IMR-90 (cell line): ENCODE measurements around the gene ARID4B. TPM values are rescaled to one million over a fixed set of nuclear protein-coding genes. Genes with fewer than 3 reads are reported as not detected.

Experiments used
- ATAC-seq: fragments of 200-7000 bp; cut with Tn5 transposase; 2 replicates; pipeline ENCODE4 v1.9.1; 2020; ENCODE audit warnings: low read depth, mild to moderate bottlenecking, moderate library complexity
- BruUV-seq: library from RNA; stranded (reverse); fragments of 400-500 nt; replicated peaks from 2 replicates; lab custom pipeline; 2021; lab: Mats Ljungman, UMichigan
- CTCF ChIA-PET: fragments of 300-600 bp; formaldehyde crosslinking; extraction: SDS; loops from one replicate; lab custom pipeline; 2021; ENCODE audit warnings: antibody characterized with exemption; lab: Yijun Ruan, JAX
- POLR2A ChIA-PET: fragments of 300-600 bp; sonication (Branson Sonifier 250); formaldehyde crosslinking; loops from one replicate; lab custom pipeline; 2022; ENCODE audit warnings: antibody characterized with exemption; ENCODE audit not compliant: unreplicated experiment; lab: Charles Lee
- DNase-seq: peaks from one replicate; pipeline ENCODE4 v3.0.0; 2013
- H2AFZ ChIP-seq: replicated peaks from 2 replicates; pipeline ENCODE3; 2013; ENCODE audit warnings: low read length, mild to moderate bottlenecking; ENCODE audit not compliant: poor library complexity
- H2AK5ac ChIP-seq: 2 replicates; pipeline ENCODE4 v1.6.1; 2013; ENCODE audit warnings: low read depth, low read length, inconsistent platforms
- H2AK9ac ChIP-seq: replicated peaks from 2 replicates; pipeline ENCODE3; 2013; ENCODE audit warnings: mild to moderate bottlenecking, low read depth, low read length, moderate library complexity; ENCODE audit not compliant: poor library complexity
- H2BK120ac ChIP-seq: 2 replicates; pipeline ENCODE4 v1.6.1; 2013; ENCODE audit warnings: low read depth, low read length, inconsistent platforms
- H2BK15ac ChIP-seq: 3 replicates; pipeline ENCODE4 v1.6.1; 2013; ENCODE audit warnings: low read depth, low read length, inconsistent platforms
- H2BK20ac ChIP-seq: 2 replicates; pipeline ENCODE4 v1.6.1; 2013; ENCODE audit warnings: low read depth, mild to moderate bottlenecking, inconsistent platforms, low read length, moderate library complexity
- H2BK5ac ChIP-seq: 2 replicates; pipeline ENCODE4 v1.6.1; 2013; ENCODE audit warnings: mild to moderate bottlenecking, low read depth, low read length, inconsistent platforms; ENCODE audit not compliant: poor library complexity, severe bottlenecking
- H3K14ac ChIP-seq: replicated peaks from 2 replicates; pipeline ENCODE4 v1.6.1; 2013; ENCODE audit warnings: low read depth, low read length, inconsistent platforms
- H3K18ac ChIP-seq: 2 replicates; pipeline ENCODE4 v1.6.1; 2013; ENCODE audit warnings: low read depth, low read length, control low read depth
- H3K23ac ChIP-seq: 2 replicates; pipeline ENCODE4 v1.6.1; 2013; ENCODE audit warnings: low read depth, low read length, inconsistent platforms
- H3K27ac ChIP-seq: 2 replicates; pipeline ENCODE4 v1.5.1; 2013; ENCODE audit warnings: mild to moderate bottlenecking, control low read depth, low read length; ENCODE audit not compliant: insufficient read depth
- H3K27me3 ChIP-seq: 2 replicates; pipeline ENCODE4 v1.6.1; 2013; ENCODE audit warnings: low read length; ENCODE audit not compliant: control insufficient read depth, insufficient read depth
- H3K36me3 ChIP-seq: 2 replicates; pipeline ENCODE4 v1.6.1; 2013; ENCODE audit warnings: low read length, mixed read lengths; ENCODE audit not compliant: control insufficient read depth, insufficient read depth
- H3K4ac ChIP-seq: 2 replicates; pipeline ENCODE4 v1.6.1; 2013; ENCODE audit warnings: low read depth, low read length, inconsistent platforms
- H3K4me1 ChIP-seq: 2 replicates; pipeline ENCODE4 v1.6.1; 2013; ENCODE audit warnings: low read length, mixed read lengths; ENCODE audit not compliant: control insufficient read depth, insufficient read depth
- H3K4me2 ChIP-seq: 2 replicates; pipeline ENCODE4 v1.6.1; 2013; ENCODE audit warnings: low read depth, mild to moderate bottlenecking, control low read depth, low read length, moderate library complexity
- H3K4me3 ChIP-seq: 2 replicates; pipeline ENCODE4 v1.5.1; 2013; ENCODE audit warnings: low read depth, mild to moderate bottlenecking, control low read depth, low read length, moderate library complexity; ENCODE audit not compliant: insufficient read depth
- H3K56ac ChIP-seq: 2 replicates; pipeline ENCODE4 v1.6.1; 2013; ENCODE audit warnings: low read length, inconsistent platforms; ENCODE audit not compliant: insufficient read depth; ENCODE audit errors: extremely low read depth
- H3K79me1 ChIP-seq, 2 experiments: 2 replicates each; pipeline ENCODE4 v1.6.1; 2013; ENCODE audit warnings: low read length in 2 of 2, inconsistent platforms in 1 of 2, low read depth in 1 of 2
- H3K9ac ChIP-seq: 2 replicates; pipeline ENCODE4 v1.6.1; 2013; ENCODE audit warnings: low read depth, low read length, control low read depth
- H3K9me1 ChIP-seq: 2 replicates; pipeline ENCODE4 v1.6.1; 2013; ENCODE audit warnings: low read length, inconsistent platforms; ENCODE audit not compliant: insufficient read depth
- H3K9me3 ChIP-seq: 2 replicates; pipeline ENCODE4 v1.6.1; 2013; ENCODE audit warnings: low read length; ENCODE audit not compliant: control insufficient read depth, insufficient read depth
- H4K20me1 ChIP-seq: 2 replicates; pipeline ENCODE4 v1.6.1; 2013; ENCODE audit warnings: low read length, inconsistent platforms; ENCODE audit not compliant: insufficient read depth
- H4K5ac ChIP-seq: 2 replicates; pipeline ENCODE4 v1.6.1; 2013; ENCODE audit warnings: mild to moderate bottlenecking, low read depth, low read length, control low read depth
- H4K8ac ChIP-seq, 2 experiments: 2 replicates each; pipeline ENCODE4 v1.6.1; 2013; ENCODE audit warnings: low read depth in 2 of 2, low read length in 2 of 2, control low read depth in 1 of 2, inconsistent platforms in 1 of 2
- H4K91ac ChIP-seq: 2 replicates; pipeline ENCODE4 v1.6.1; 2013; ENCODE audit warnings: low read depth, low read length, inconsistent platforms; ENCODE audit not compliant: insufficient read depth
- BHLHE40 ChIP-seq: fragments of 150-350 bp; IDR thresholded peaks from 2 replicates; pipeline ENCODE4 v1.6.1; 2016; ENCODE audit warnings: mild to moderate bottlenecking, low read depth, low read length
- CHD1 ChIP-seq: IDR thresholded peaks from 2 replicates; pipeline ENCODE4 v1.6.1; 2012; ENCODE audit warnings: low read depth, low read length, improper control_type of control experiment
- FOS ChIP-seq: fragments of 150-350 bp; IDR thresholded peaks from 2 replicates; pipeline ENCODE4 v1.6.1; 2016; ENCODE audit warnings: low read depth, low read length
- MAFK ChIP-seq: IDR thresholded peaks from 2 replicates; pipeline ENCODE4 v1.6.1; 2012; ENCODE audit warnings: low read depth, low read length, improper control_type of control experiment
- MAZ ChIP-seq: IDR thresholded peaks from 2 replicates; pipeline ENCODE4 v1.6.1; 2012; ENCODE audit warnings: low read depth, mild to moderate bottlenecking, low read length, improper control_type of control experiment, moderate library complexity, borderline replicate concordance
- MXI1 ChIP-seq: IDR thresholded peaks from 2 replicates; pipeline ENCODE4 v1.6.1; 2012; ENCODE audit warnings: low read depth, mild to moderate bottlenecking, low read length, moderate library complexity, borderline replicate concordance
- NFE2L2 ChIP-seq: fragments of 150-350 bp; IDR thresholded peaks from 2 replicates; pipeline ENCODE4 v1.6.1; 2016; ENCODE audit warnings: low read depth, mild to moderate bottlenecking, low read length
- RAD21 ChIP-seq: IDR thresholded peaks from 2 replicates; pipeline ENCODE4 v1.6.1; 2012; ENCODE audit warnings: low read length, improper control_type of control experiment
- RCOR1 ChIP-seq: IDR thresholded peaks from 2 replicates; pipeline ENCODE4 v1.6.1; 2012; ENCODE audit warnings: mild to moderate bottlenecking, low read length, improper control_type of control experiment; ENCODE audit not compliant: insufficient replicate concordance
- RFX5 ChIP-seq: IDR thresholded peaks from 2 replicates; pipeline ENCODE4 v1.8.0; 2012; ENCODE audit warnings: low read depth, mild to moderate bottlenecking, low read length, moderate library complexity
- SMC3 ChIP-seq: fragments of 150-350 bp; IDR thresholded peaks from 2 replicates; pipeline ENCODE4 v1.6.1; 2016; ENCODE audit warnings: low read depth, mild to moderate bottlenecking, antibody characterized with exemption, low read length, moderate library complexity
- WGBS, 2 experiments: methylation state at CpG; one replicate each; pipeline versions ENCODE4 v1.1.5 to v1.1.7; 2013; ENCODE audit warnings: missing lambda C conversion rate in 2 of 2; ENCODE audit not compliant: insufficient read length in 1 of 2; ENCODE audit errors: extremely low coverage in 2 of 2; 5-methylcytosine and 5-hydroxymethylcytosine counted together
- dilution Hi-C: fragments of 300-500 bp; cut with HindIII; formaldehyde crosslinking; loops from one replicate; pipeline ENCODE4 v1.14.3; 2018; ENCODE audit warnings: low sequenced_read_pairs; ENCODE audit not compliant: unreplicated experiment
- in situ Hi-C: fragments of 300-500 bp; cut with MboI; formaldehyde crosslinking; loops from 3 replicates; pipeline ENCODE4 v1.14.3; 2019; ENCODE audit warnings: low sequenced_read_pairs, inconsistent platforms, mixed read lengths
- intact Hi-C: fragments of 100-400 bp; cut with micrococcal nuclease; formaldehyde crosslinking; loops from 2 replicates; pipeline ENCODE4 v1.10.0; 2022
- polyA plus RNA-seq, 3 experiments: library from polyadenylated mRNA; depleted of rRNA; stranded (reverse); fragments of >200 nt; gene quantifications; 2 replicates each; pipeline ENCODE4 v1.2.3, GENCODE V29; 2012; ENCODE audit warnings: low replicate concordance in 1 of 3
- total RNA-seq: library from RNA; depleted of rRNA; stranded (reverse); fragments of >200 nt; gene quantifications from 2 replicates; pipeline ENCODE4 v1.2.3, GENCODE V29; 2012
- TF ChIP-seq, protein P1 (sequence below): fragments of 150-350 bp; IDR thresholded peaks from 2 replicates; pipeline ENCODE4 v1.6.1; 2016; ENCODE audit warnings: low read depth, mild to moderate bottlenecking, low read length, moderate library complexity, borderline replicate concordance
- TF ChIP-seq, protein P2 (sequence below): fragments of 150-350 bp; IDR thresholded peaks from 2 replicates; pipeline ENCODE4 v1.6.1; 2017; ENCODE audit warnings: mild to moderate bottlenecking, antibody characterized with exemption, low read length, low read depth
- TF ChIP-seq, protein P3 (sequence below): conservative IDR thresholded peaks from 2 replicates; pipeline ENCODE4 v1.5.1; 2012; ENCODE audit warnings: mild to moderate bottlenecking, low read depth, low read length, improper control_type of control experiment

ARID4B gene
- total and polyA plus RNA-seq, 2 of the 4 experiments (the other 2 are of a cell fraction): 8.5 to 16.0 TPM

DNA sequence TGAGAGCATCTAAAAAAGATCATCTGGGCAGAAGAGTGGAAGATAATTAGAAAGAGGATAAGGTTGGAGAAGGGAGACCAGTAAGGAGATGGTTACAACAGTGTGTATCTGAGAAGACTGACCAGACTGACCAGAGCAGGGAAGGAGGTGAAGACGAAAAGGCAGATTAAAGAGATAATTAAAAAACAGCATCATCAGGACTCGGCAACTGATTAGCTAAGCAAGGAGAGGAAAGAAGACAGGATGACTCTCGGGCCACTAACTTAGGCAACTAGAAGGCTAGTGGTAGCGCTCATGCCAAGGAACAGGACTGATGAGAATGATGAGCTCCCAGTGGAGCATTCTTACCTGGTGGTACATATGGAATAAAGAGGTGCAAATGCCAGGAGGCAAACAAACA lies 170.8 kb downstream of the ARID4B start:
- H2BK120ac ChIP-seq: no peak overlapping the region

More for the DNA sequence above, 170.8 kb downstream of the ARID4B start:
- H3K36me3 ChIP-seq: peaks cover 36% of the 10 kb centered on the region
- no peak overlapping the region for H2BK15ac ChIP-seq
- BruUV-seq: no TSS peak
- no peak overlapping the region for H2AK5ac ChIP-seq
- POLR2A ChIA-PET: no interaction called here
- H3K9me1 ChIP-seq: peaks cover 15% of the 10 kb centered on the region
- H4K91ac ChIP-seq: no peak overlapping the region
- H3K18ac ChIP-seq: no peak overlapping the region
- no peak overlapping the region for H3K9ac ChIP-seq
- H3K23ac ChIP-seq: no peak overlapping the region
- no peak overlapping the region for H3K4me3 ChIP-seq
- no peak overlapping the region for H2AK9ac ChIP-seq
- no peak overlapping the region for H4K8ac ChIP-seq
- no peak overlapping the region for H4K5ac ChIP-seq
- CTCF ChIA-PET: no interaction called here
- H3K14ac ChIP-seq: no peak overlapping the region
- H3K56ac ChIP-seq: no peak overlapping the region
- H2BK20ac ChIP-seq: no peak overlapping the region
- H3K4me2 ChIP-seq: no peak overlapping the region
- H3K79me1 ChIP-seq: peaks cover 40 to 59% of the 10 kb centered on the region in 2 experiments
- H3K9me3 ChIP-seq: no peaks in the 10 kb centered on the region
- TF ChIP-seq CHD1: no peak
- no peak for TF ChIP-seq MAFK
- no peak for TF ChIP-seq BHLHE40
- no peak for TF ChIP-seq NFE2L2
- TF ChIP-seq, protein P1, sequence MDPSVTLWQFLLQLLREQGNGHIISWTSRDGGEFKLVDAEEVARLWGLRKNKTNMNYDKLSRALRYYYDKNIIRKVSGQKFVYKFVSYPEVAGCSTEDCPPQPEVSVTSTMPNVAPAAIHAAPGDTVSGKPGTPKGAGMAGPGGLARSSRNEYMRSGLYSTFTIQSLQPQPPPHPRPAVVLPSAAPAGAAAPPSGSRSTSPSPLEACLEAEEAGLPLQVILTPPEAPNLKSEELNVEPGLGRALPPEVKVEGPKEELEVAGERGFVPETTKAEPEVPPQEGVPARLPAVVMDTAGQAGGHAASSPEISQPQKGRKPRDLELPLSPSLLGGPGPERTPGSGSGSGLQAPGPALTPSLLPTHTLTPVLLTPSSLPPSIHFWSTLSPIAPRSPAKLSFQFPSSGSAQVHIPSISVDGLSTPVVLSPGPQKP: no peak
- TF ChIP-seq RCOR1: no peak
- no peak for TF ChIP-seq RAD21
- TF ChIP-seq SMC3: no peak
- no peak for TF ChIP-seq FOS
- TF ChIP-seq MXI1: no peak
- TF ChIP-seq, protein P2, sequence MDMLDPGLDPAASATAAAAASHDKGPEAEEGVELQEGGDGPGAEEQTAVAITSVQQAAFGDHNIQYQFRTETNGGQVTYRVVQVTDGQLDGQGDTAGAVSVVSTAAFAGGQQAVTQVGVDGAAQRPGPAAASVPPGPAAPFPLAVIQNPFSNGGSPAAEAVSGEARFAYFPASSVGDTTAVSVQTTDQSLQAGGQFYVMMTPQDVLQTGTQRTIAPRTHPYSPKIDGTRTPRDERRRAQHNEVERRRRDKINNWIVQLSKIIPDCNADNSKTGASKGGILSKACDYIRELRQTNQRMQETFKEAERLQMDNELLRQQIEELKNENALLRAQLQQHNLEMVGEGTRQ: no peak
- no peak for TF ChIP-seq RFX5
- TF ChIP-seq MAZ: no peak
- TF ChIP-seq, protein P3, sequence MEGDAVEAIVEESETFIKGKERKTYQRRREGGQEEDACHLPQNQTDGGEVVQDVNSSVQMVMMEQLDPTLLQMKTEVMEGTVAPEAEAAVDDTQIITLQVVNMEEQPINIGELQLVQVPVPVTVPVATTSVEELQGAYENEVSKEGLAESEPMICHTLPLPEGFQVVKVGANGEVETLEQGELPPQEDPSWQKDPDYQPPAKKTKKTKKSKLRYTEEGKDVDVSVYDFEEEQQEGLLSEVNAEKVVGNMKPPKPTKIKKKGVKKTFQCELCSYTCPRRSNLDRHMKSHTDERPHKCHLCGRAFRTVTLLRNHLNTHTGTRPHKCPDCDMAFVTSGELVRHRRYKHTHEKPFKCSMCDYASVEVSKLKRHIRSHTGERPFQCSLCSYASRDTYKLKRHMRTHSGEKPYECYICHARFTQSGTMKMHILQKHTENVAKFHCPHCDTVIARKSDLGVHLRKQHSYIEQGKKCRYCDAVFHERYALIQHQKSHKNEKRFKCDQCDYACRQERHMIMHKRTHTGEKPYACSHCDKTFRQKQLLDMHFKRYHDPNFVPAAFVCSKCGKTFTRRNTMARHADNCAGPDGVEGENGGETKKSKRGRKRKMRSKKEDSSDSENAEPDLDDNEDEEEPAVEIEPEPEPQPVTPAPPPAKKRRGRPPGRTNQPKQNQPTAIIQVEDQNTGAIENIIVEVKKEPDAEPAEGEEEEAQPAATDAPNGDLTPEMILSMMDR: no peak
- no peaks in the 10 kb centered on the region for H4K20me1 ChIP-seq
- H3K4me1 ChIP-seq: peaks cover 2% of the 10 kb centered on the region
- no peaks in the 10 kb centered on the region for H3K27me3 ChIP-seq
- dilution Hi-C loops: no loop called here
- no peak overlapping the region for H3K4ac ChIP-seq
- ATAC-seq (no peak), DNase-seq (no peak)
- intact Hi-C loops: no loop called here
- no peak overlapping the region for H2BK5ac ChIP-seq
- WGBS, 2 experiments: 90% methylated on average over 2 of the region's 4 CpGs; no CpG with 5 or more reads in 1 of the 2 experiments
- in situ Hi-C loops: no loop called here
- no peak overlapping the region for H2AFZ ChIP-seq
- no peak overlapping the region for H3K27ac ChIP-seq
